ENCODE data around the gene IGF2R. TPM values are rescaled to one million over a fixed set of nuclear protein-coding genes. Genes with fewer than 3 reads are reported as not detected.

Gene IGF2R
- total and polyA plus RNA-seq, 2 of the 13 experiments (the other 11 are each of a cell fraction or from before 2014, with no cell fraction given) = 38.3 to 70.0 TPM

DNA sequence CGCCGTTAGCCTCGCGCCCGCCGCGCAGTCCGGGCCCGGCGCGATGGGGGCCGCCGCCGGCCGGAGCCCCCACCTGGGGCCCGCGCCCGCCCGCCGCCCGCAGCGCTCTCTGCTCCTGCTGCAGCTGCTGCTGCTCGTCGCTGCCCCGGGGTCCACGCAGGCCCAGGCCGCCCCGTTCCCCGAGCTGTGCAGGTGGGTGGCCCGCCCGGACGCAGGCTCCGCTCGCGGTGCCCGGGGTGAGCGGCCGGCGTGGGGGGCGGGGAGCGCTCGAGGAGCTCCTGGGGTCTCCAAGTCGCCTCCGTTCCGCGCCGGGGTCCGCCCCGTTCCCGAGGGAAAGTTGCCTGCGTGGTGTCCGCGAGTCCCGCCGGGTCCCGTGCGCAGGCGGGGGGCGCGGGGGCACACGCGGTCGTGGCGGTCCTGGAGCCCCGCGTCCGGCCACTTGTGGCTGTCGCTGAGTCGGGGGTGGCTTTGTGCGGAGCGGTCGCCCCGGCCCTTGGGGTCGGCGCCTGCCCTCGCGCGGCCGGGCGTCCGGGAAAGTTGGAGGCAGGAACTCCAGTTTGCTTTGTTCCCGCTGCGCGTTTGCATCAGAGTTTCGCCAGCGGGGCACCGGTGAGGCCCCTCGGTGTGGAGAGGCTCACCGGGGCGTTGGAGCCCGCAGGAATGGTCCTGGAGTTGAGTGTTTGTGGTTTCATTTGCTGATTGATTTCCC, 476 bp downstream of the IGF2R start (continued):
- TF ChIP-seq ZNF512B (CRISPR knock-in tag; IDR thresholded peaks at IDR 0.05; ENCODE audit: borderline replicate concordance) (no peak), ZNF503 (CRISPR knock-in tag; IDR thresholded peaks at IDR 0.05) (no peak), PRDM15 (CRISPR knock-in tag; IDR thresholded peaks at IDR 0.05) (0 out of 2 replicates have a peak, but pooled peaks have one; percentile 16), CHCHD3 (CRISPR knock-in tag; IDR thresholded peaks at IDR 0.05) (no peak), BCLAF1 (IDR thresholded peaks at IDR 0.05) (no peak), ZNF263 (CRISPR knock-in tag; IDR thresholded peaks at IDR 0.05) (no peak), ZFP41 (CRISPR knock-in tag; IDR thresholded peaks at IDR 0.05; ENCODE audit: borderline replicate concordance) (no peak), ZMAT3 (CRISPR knock-in tag; conservative IDR thresholded peaks at IDR 0.05) (no peak), SP4 (CRISPR knock-in tag; IDR thresholded peaks at IDR 0.05) (no peak), JDP2 (CRISPR knock-in tag; IDR thresholded peaks at IDR 0.05; ENCODE audit: borderline replicate concordance) (no peak), ZNF44 (CRISPR knock-in tag; IDR thresholded peaks at IDR 0.05) (no peak), SP2 (CRISPR knock-in tag; IDR thresholded peaks at IDR 0.05) (0 out of 2 replicates have a peak, but pooled peaks have one; percentile 1), ZNF335 (CRISPR knock-in tag; IDR thresholded peaks at IDR 0.05) (no peak), ZSCAN31 (CRISPR knock-in tag; IDR thresholded peaks at IDR 0.05; ENCODE audit: low read depth) (0 out of 2 replicates have a peak, but pooled peaks have one; percentile 42)
- TF ChIP-seq, protein P1, sequence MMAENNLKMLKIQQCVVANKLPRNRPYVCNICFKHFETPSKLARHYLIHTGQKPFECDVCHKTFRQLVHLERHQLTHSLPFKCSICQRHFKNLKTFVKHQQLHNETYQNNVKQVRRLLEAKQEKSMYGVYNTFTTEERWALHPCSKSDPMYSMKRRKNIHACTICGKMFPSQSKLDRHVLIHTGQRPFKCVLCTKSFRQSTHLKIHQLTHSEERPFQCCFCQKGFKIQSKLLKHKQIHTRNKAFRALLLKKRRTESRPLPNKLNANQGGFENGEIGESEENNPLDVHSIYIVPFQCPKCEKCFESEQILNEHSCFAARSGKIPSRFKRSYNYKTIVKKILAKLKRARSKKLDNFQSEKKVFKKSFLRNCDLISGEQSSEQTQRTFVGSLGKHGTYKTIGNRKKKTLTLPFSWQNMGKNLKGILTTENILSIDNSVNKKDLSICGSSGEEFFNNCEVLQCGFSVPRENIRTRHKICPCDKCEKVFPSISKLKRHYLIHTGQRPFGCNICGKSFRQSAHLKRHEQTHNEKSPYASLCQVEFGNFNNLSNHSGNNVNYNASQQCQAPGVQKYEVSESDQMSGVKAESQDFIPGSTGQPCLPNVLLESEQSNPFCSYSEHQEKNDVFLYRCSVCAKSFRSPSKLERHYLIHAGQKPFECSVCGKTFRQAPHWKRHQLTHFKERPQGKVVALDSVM (CRISPR knock-in tag; IDR thresholded peaks at IDR 0.05) = no peak

Data from HepG2 (cell line).